ENCODE data around the gene NFIA.

NFIA gene

GRCh38 chr1:61436491-61437120 lies 354.2 kb downstream of the NFIA start (continued):
- TF ChIP-seq PRDM2 (tag by site-specific recombination; IDR thresholded peaks at IDR 0.05; ENCODE audit: borderline replicate concordance): no peak
- TF ChIP-seq GLIS1 (tag by site-specific recombination; IDR thresholded peaks at IDR 0.05): no peak

- no peaks in the 10 kb centered on the region for H3K9me3 ChIP-seq (ENCODE audit: control insufficient read depth, insufficient read depth, low read depth, low read length)
- H3K4me1 ChIP-seq (ENCODE audit: control insufficient read depth, insufficient read depth, low read length): no peaks in the 10 kb centered on the region
- H3K27ac ChIP-seq (ENCODE audit: extremely low read depth, low read depth, low read length): no peak overlapping the region
- H3K36me3 ChIP-seq (ENCODE audit: control insufficient read depth in 2 of 2, insufficient read depth in 1 of 2, low read length in 2 of 2): peaks cover 0 to 2% of the 10 kb centered on the region in 2 experiments; a peak in 1 of 3 replicates
- CTCF ChIA-PET: interaction anchor here (0.7 kb wide), 1 partner anchor 455 kb away, joined by 3 read pairs; no protein-coding TSS in a partner anchor
- no peak for TF ChIP-seq TCF7L2 (IDR thresholded peaks at IDR 0.05; ENCODE audit: borderline replicate concordance, low read depth, low read length)
- POLR2A ChIA-PET: interaction anchor here (0.6 kb wide), 1 partner anchor 306 kb away, joined by 4 read pairs; no protein-coding TSS in a partner anchor
- H3K4me3 ChIP-seq (ENCODE audit: low read depth, low read length): no peak overlapping the region
Observed at GRCh38 chr1:61439234-61439633, 356.9 kb downstream of the NFIA start.

DNA sequence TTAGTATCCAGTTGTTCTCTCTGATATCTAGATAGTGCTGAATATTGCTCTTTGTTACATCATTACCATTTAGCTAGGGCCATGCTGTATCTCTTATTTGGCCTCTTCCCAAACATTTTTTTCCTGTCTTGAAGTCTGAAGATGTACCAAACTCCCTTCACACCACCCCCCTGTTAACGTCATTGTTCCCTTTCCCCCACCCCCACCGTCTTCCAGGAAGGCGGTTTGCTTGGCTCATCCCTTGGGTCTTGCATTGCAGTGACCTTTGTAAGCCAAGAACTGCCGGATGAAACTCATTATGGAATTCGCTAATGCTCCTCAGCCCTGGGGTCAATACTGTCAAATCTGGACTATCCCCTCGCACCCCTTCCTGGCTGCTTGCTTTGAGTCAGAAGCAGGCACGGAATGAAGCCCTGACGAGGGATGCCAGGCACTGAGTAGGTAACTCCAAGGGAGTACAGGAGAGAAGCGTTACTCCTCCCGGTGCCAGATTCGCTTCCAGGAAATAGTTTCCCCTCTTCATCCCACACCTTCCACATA lies 359.4 kb downstream of the NFIA start:
- POLR2A ChIA-PET: no interaction called here
- Histone ChIP-seq H3K9me3 (ENCODE audit: control insufficient read depth, insufficient read depth, low read depth, low read length) (no peaks in the 10 kb centered on the region), H3K27ac (ENCODE audit: extremely low read depth, low read depth, low read length) (no peak overlapping the region), H3K36me3 (ENCODE audit: control insufficient read depth in 2 of 2, insufficient read depth in 1 of 2, low read length in 2 of 2) (no peaks in the 10 kb centered on the region), H3K4me3 (ENCODE audit: low read depth, low read length) (no peak overlapping the region), H3K4me1 (ENCODE audit: control insufficient read depth, insufficient read depth, low read length) (no peaks in the 10 kb centered on the region)
- TF ChIP-seq ZNF544 (tag by site-specific recombination; IDR thresholded peaks at IDR 0.05) (no peak), ZNF416 (tag by site-specific recombination; IDR thresholded peaks at IDR 0.05) (no peak), TRIM28 (IDR thresholded peaks at IDR 0.05; ENCODE audit: borderline replicate concordance, low read length) (no peak), HOXA7 (CRISPR knock-in tag; IDR thresholded peaks at IDR 0.05; ENCODE audit: borderline replicate concordance) (no peak), ZNF473 (tag by site-specific recombination; IDR thresholded peaks at IDR 0.05) (no peak), ZNF621 (tag by site-specific recombination; IDR thresholded peaks at IDR 0.05) (no peak), ZSCAN16 (tag by site-specific recombination; IDR thresholded peaks at IDR 0.05) (no peak), IKZF3 (tag by site-specific recombination; IDR thresholded peaks at IDR 0.05) (no peak), ZNF248 (tag by site-specific recombination; IDR thresholded peaks at IDR 0.05) (no peak), RBAK (tag by site-specific recombination; IDR thresholded peaks at IDR 0.05) (no peak), HOXD13 (CRISPR knock-in tag; IDR thresholded peaks at IDR 0.05; ENCODE audit: borderline replicate concordance) (no peak), ZBTB21 (tag by site-specific recombination; IDR thresholded peaks at IDR 0.05) (no peak), ZNF223 (tag by site-specific recombination; IDR thresholded peaks at IDR 0.05) (no peak), ZNF529 (tag by site-specific recombination; IDR thresholded peaks at IDR 0.05; ENCODE audit: insufficient replicate concordance) (no peak), ZNF777 (tag by site-specific recombination; IDR thresholded peaks at IDR 0.05; ENCODE audit: borderline replicate concordance) (no peak), KLF16 (tag by site-specific recombination; IDR thresholded peaks at IDR 0.05) (no peak), MEIS1 (CRISPR knock-in tag; IDR thresholded peaks at IDR 0.05; ENCODE audit: borderline replicate concordance) (no peak)
- TF ChIP-seq, protein P1, sequence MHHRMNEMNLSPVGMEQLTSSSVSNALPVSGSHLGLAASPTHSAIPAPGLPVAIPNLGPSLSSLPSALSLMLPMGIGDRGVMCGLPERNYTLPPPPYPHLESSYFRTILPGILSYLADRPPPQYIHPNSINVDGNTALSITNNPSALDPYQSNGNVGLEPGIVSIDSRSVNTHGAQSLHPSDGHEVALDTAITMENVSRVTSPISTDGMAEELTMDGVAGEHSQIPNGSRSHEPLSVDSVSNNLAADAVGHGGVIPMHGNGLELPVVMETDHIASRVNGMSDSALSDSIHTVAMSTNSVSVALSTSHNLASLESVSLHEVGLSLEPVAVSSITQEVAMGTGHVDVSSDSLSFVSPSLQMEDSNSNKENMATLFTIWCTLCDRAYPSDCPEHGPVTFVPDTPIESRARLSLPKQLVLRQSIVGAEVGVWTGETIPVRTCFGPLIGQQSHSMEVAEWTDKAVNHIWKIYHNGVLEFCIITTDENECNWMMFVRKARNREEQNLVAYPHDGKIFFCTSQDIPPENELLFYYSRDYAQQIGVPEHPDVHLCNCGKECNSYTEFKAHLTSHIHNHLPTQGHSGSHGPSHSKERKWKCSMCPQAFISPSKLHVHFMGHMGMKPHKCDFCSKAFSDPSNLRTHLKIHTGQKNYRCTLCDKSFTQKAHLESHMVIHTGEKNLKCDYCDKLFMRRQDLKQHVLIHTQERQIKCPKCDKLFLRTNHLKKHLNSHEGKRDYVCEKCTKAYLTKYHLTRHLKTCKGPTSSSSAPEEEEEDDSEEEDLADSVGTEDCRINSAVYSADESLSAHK (tag by site-specific recombination; IDR thresholded peaks at IDR 0.05): no peak
- TF ChIP-seq, protein P2, sequence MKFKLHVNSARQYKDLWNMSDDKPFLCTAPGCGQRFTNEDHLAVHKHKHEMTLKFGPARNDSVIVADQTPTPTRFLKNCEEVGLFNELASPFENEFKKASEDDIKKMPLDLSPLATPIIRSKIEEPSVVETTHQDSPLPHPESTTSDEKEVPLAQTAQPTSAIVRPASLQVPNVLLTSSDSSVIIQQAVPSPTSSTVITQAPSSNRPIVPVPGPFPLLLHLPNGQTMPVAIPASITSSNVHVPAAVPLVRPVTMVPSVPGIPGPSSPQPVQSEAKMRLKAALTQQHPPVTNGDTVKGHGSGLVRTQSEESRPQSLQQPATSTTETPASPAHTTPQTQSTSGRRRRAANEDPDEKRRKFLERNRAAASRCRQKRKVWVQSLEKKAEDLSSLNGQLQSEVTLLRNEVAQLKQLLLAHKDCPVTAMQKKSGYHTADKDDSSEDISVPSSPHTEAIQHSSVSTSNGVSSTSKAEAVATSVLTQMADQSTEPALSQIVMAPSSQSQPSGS (tag by site-specific recombination; IDR thresholded peaks at IDR 0.05; ENCODE audit: low read depth): no peak
- CTCF ChIA-PET: no interaction called here

Data from HEK293 (cell line).